SIG-M5 (cell line): Measurements from ENCODE around the gene CNGB1.

Source experiments
- DNase-seq: peaks from one replicate; lab custom pipeline; 2025; lab: John Stamatoyannopoulos, UW

CNGB1 gene

GRCh38 chr16:57972306-57972705, 1.4 kb upstream of the CNGB1 start:
- DNase-seq, result no peak

DNA sequence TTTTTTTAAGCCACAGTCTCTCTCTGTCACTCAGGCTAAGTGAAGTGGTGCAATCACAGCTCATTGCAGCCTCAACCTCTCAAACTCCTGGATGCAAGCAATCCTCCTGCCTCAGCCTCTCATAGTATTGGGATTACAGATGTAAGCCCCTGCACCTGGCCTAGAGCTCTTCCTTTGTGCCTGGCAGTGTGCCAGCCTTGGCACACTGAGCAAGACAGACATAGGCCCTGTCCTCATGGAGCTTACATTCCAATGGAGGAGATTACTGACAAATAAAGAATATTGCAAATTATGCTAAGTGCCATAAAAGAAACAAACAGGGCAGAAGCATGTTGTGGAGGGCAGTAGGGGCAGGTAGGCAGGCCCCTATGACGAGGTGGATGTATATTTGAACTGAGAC, 920 bp upstream of the CNGB1 start:
- no peak for DNase-seq

DNA sequence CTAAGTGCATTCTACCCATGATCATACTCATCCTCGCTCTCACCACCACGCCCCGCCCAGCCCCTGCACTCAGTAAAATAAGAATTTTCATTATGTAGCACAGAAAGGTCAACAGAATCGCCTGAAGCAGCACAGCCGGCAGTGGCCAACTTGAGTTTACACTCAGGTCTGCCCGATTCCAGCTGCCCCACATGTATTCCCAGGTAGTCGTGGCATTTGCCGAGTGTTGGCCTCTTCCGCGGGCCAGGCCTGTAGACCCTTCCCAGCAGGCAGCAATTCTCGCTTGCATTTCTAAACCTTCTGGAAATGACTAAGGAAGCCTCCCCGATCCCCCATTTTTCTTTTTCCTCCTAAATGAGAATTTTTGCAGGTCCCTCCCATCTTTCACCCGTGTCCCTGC, 609 bp downstream of the CNGB1 start:
- no peak for DNase-seq

- DNase-seq, result no peak
Measured at GRCh38 chr16:57969451-57970123, 1.3 kb downstream of the CNGB1 start.

- no peak for DNase-seq
Measured at GRCh38 chr16:57967916-57968315, 3.0 kb downstream of the CNGB1 start.

DNA sequence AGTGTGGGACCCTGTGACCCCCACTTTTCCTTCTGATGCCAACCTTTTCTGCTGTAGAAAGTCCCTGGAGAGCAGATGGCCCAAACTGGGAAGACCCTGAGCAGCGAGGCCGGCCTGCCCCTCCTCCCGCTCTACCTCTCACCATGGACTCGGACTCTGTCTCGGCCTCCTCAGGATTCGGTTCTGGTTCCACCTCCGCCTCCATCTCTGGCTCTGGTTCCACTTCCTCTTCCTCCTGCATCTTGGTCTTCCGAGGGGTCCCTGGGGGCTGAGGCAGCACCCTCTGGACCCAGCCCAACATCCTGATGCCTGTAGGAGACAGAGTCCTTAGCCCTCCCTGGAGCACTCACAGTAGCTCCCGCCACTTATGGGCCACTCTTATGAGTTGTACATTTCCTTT, 3.9 kb downstream of the CNGB1 start:
- DNase-seq, result no peak

GRCh38 chr16:57966204-57966771, 4.6 kb downstream of the CNGB1 start:
- DNase-seq, result no peak

DNA sequence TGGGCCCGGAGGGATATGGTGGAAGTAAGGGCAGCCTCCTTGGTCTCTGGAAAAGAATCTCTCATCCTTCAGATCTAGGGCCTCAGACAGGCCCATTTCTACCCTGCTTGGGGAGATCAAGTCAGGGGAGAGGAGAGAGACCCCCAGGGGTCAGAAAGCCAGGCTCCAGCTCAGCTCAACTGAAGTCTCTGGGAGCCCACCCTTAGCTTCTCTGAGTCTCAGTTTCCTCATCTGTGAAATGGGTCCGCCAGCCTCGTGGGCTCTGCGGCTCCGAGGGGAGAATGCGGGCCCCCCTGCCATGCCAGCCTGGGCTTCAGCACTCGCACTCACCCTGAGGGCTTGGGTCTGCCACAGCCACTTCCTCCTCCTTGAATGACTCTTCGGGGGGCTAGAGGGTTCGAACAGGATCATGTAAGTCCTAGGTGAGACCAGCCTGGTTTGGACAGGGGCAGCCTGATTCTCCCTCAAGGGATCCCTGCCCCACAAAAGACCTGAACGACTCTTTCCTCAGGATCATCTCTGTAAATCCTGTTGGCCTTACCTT, 6.7 kb downstream of the CNGB1 start:
- no peak for DNase-seq

DNA sequence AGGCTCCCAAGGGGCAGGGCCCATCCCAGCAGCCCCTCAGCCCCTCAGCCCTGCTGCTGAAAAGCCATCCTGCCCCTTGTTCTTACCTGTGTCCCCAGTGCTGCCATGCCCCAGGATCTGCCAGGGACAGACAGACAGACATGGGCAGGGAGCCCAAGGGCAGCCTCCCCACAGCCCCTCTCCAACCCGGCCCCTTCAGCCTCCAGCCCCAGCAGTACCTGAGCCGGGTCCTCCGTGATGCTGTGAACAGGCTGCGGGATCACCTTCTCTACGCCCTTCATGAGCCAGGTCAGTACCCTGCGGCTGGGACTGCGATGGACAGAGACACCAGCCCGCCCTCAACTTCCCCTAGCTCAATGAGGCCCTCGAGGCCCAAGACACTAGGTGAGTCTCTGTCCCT, 8.2 kb downstream of the CNGB1 start:
- no peak for DNase-seq

GRCh38 chr16:57962046-57962445, 8.9 kb downstream of the CNGB1 start:
- DNase-seq, result no peak

DNA sequence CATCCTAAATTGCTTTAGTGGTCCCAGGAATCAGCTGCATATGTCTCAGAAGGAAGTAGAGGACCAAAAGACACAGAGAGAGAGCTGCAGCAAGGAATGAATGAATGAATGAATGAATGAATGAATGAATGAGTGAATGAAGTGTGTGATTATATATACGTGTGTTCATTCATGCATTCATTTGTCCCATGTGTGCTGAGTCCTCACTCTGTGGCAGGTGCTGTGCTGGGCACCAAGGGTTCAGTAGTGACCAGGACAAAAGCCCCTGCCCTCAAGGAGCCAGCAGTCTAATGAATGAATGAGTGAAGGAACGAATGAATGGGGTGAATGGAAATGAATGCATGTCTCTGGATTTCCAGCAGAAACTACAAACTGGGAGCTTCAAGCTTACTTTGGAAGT, 9.4 kb downstream of the CNGB1 start:
- DNase-seq, result no peak

GRCh38 chr16:57960826-57961472, 10.0 kb downstream of the CNGB1 start:
- no peak for DNase-seq

DNA sequence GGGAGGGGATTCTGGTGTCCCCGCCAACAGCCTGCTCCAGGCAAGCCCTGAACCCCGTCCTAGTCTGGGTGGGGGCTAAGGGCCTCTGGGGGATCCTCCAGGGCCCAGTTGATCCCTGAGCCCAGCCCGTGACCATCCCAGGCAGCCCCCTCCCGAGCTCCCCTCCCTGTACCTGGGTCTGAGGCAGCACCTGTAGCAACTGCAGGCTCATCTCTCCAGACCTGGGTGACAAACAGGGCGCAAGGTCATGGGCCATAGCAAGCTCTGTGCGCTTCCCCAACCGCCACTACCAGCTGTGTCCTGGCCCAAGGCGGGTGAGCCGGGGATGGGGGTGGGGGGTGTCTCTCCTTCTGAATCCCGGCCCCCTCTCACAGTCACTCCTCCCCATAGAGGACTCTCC, 10.6 kb downstream of the CNGB1 start:
- DNase-seq, result no peak

- DNase-seq, result no peak
Measured at GRCh38 chr16:57959804-57960203, 11.1 kb downstream of the CNGB1 start.

DNA sequence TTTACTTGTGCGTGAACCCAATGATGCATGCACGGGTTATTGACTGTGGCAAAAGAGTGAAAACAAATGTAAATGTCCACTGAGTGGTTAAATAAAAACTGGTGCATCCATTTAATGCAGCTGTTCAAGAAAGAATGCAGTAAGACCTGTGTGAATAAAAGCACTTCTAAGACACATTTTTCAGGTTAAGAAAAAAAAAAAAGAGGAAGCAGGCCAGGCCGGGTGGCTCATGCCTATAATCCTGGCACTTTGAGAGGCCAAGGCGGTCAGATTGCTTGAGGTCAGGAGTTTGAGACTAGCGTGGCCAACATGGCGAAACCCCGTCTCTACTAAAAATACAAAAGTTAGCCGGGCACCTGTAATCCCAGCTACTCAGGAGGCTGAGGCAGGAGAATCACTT, 11.8 kb downstream of the CNGB1 start:
- no peak for DNase-seq

DNA sequence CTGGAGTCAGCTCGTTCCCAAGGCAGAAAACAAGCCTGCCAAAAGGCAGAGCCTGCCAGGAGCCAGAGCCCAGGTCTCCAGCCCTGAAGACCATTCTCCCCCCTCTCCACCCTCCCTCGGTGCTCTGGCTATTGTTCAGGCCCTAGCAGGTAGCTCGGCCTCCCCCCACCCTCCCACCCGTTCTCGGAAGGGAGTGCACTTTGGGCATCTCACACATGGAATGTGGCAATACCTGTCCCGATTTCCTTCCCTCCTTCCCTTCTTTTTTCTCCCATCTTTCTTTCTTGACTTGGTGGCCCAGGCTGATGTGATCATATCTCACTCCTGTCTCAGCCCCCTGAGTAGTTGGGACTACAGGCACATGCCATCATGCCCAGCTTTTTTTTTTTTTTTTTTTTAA, 12.4 kb downstream of the CNGB1 start:
- no peak for DNase-seq

DNA sequence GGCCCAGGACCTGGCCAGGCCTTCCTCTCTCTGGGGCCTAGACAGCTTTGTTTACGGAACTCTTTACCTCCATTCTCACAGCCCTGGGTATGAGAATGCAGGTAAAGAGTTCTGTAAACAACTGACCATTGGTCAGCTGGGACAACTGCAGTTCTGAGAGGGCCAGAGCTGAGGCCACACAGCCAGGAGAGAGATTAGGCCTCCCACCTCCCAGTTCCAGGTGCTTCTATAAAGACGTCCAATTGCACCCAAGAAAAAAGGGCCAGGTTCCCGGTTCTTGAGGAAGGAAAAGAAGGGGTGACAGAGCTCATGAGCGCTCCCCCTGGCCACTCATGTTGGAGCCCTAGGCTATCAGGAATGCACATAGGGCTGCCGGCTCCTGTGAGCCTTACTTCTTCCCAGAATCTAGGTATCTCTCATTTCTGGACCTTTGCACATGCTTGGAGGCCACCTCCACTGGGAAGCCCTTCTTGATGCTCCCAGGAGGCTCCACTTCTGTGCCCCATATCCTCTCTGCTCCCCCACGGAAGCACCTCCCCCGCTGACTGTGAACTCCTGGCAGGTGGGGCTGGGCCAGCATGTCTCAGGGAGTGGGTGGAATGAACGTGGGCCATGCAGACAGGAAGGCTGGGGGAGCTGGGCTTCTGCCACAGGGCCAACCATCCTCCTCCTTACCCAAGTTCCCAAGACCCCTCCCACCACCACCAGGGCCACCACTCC, 13.1 kb downstream of the CNGB1 start:
- DNase-seq, result no peak

- DNase-seq, result no peak
Measured at GRCh38 chr16:57956924-57957672, 13.8 kb downstream of the CNGB1 start.

GRCh38 chr16:57956270-57956808, 14.6 kb downstream of the CNGB1 start:
- no peak for DNase-seq

DNA sequence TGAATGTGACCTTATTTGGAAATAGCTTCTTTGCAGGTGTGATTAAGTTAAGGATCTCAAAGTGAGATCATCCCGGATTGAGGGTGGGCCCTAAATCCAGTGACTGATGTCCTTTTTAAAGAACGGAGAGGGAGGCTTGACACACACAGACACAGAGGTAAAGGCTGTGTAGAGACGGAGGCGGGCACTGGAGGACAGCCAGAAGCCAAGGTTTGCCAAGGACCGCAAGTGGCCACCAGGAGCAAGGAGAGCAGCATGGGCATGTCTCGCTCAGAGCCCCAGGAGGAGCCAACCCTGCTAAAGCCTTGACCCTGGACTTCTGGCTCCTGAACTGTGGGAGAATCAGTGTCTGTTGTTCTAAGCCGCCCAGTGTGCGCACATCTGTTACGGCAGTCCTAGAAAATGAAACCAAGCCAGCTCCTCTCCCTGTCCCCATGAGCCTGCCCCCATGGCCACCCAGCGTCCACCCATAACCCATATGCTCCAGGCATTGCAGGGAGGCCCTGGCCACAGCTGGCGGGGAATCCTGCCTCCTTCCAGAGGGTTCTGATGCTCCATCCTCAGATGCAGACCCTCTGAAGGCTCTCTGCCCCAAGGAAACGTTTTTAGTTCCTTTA, 15.2 kb downstream of the CNGB1 start:
- DNase-seq, result no peak

DNA sequence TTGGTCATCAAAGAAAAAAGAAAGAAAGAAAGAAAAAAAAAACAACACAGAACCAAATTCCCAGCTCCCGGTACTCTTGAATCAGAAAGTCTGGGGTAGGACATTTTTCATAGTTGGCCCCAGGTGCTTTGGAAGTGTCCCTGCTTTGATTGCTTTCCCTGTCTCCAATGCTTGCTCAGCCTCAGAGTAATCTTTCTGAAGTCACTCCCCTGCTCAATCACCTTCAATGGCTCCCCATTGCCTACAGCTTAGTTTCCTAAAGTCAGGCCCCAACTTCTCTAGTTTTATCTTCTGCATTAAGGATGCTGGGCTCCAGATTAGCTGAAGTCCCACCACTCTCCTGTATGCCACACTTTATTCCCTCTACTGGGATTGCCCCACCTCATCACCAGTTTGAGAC, 17.1 kb downstream of the CNGB1 start:
- no peak for DNase-seq
